Esophagus squamous epithelium (tissue), 5 donors: ENCODE results near the gene LAG3. TPM values are rescaled to one million over a fixed set of nuclear protein-coding genes. Genes with fewer than 3 reads are reported as not detected.

Experiments used
- DNase-seq: peaks from one replicate; lab custom pipeline; 2025; lab: John Stamatoyannopoulos, UW
- H3K27ac ChIP-seq, 4 donors: fragments of 200-600 bp; sonication (generic); one replicate each; pipeline ENCODE4 v1.5.1; 2016 to 2019; ENCODE audit warnings: mild to moderate bottlenecking in 1 of 4
- H3K27me3 ChIP-seq, 4 donors: fragments of 200-600 bp; sonication (generic); 1 replicate in 3 of 4; 2 replicates in 1 of 4; pipeline versions ENCODE4 v1.5.1 to v1.6.0; 2017 to 2021; ENCODE audit warnings: antibody characterized with exemption in 1 of 4
- H3K36me3 ChIP-seq, 3 donors: fragments of 200-600 bp; sonication (generic); one replicate each; pipeline ENCODE4 v1.5.1; 2016 to 2019
- H3K4me1 ChIP-seq, 3 donors: fragments of 200-600 bp; sonication (generic); one replicate each; pipeline ENCODE4 v1.5.1; 2017 to 2019
- H3K4me3 ChIP-seq, 4 donors: fragments of 200-600 bp; sonication (generic); 1 replicate in 3 of 4; 2 replicates in 1 of 4; pipeline ENCODE4 v1.5.1; 2016 to 2019; ENCODE audit warnings: mild to moderate bottlenecking in 2 of 4, moderate library complexity in 1 of 4
- H3K9me3 ChIP-seq, 3 donors: fragments of 200-600 bp; sonication (generic); one replicate each; pipeline ENCODE4 v1.5.1; 2016 to 2019
- CTCF ChIP-seq, 6 experiments: fragments of 450-650 bp in 4 of 6; fragments of 200-600 bp in 2 of 6; sonication (generic) in 2 of 6; IDR thresholded peaks; one replicate each; pipeline ENCODE4 v1.5.1; 2016 to 2019; ENCODE audit warnings: antibody characterized with exemption in 6 of 6, mild to moderate bottlenecking in 4 of 6, moderate library complexity in 4 of 6
- POLR2A ChIP-seq, 4 donors: fragments of 450-650 bp; IDR thresholded peaks; one replicate each; pipeline ENCODE4 v1.6.1; 2017; ENCODE audit warnings: antibody characterized with exemption in 4 of 4, mild to moderate bottlenecking in 4 of 4, moderate library complexity in 3 of 4
- WGBS, 2 donors: methylation state at CpG; one replicate each; pipeline ENCODE4 v1.1.5; 2018; 5-methylcytosine and 5-hydroxymethylcytosine counted together
- intact Hi-C: fragments of 100-400 bp; cut with DNase I; formaldehyde crosslinking; loops from one replicate; pipeline ENCODE4 v1.15.0; 2022
- total RNA-seq, 4 donors: library from RNA; depleted of rRNA; stranded (reverse); fragments of >200 nt; gene quantifications; one replicate each; pipeline ENCODE4 v1.1.0, GENCODE V29; 2016
- donor health status: DM: yes; HTN: yes; CAD: no.

Gene LAG3
- total RNA-seq, 4 donors from 2014 or later: 0.35 to 0.76 (median 0.50) TPM; not detected in 1

DNA sequence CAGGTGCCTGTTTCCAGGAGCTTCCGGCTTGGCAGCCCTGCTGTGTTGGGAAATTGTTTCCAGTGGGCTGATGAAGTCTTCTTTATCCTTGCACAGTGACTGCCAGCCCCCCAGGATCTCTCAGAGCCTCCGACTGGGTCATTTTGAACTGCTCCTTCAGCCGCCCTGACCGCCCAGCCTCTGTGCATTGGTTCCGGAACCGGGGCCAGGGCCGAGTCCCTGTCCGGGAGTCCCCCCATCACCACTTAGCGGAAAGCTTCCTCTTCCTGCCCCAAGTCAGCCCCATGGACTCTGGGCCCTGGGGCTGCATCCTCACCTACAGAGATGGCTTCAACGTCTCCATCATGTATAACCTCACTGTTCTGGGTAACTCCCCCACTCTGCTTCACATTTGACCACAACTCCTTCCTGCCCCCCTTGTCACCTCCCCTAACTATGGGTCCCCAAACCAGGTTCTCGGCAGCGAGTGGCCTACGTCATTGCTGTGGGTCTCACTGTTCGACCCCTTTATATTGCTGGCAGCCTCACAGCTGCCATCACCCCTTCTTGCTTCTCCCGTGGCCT lies 2.3 kb downstream of the LAG3 start:
- WGBS, 2 donors: 78 to 81% methylated on average over 11 to 15 of the region's 15 CpGs
- Histone ChIP-seq H3K27ac (peak overlapping the region in 3 of 4 donors; percentile 30 to 99 (median 52)), H3K9me3 (no peaks in the 10 kb centered on the region), H3K27me3 (peaks cover 0 to 13% (median 0%) of the 10 kb centered on the region in 4 donors), H3K36me3 (peaks cover 4 to 20% (median 4%) of the 10 kb centered on the region in 3 donors), H3K4me1 (peaks cover 31 to 64% (median 32%) of the 10 kb centered on the region in 3 donors), H3K4me3 (peak overlapping the region in 1 of 4 donors; percentile 45)
- no peak for TF ChIP-seq POLR2A (IDR thresholded peaks at IDR 0.05)
- TF ChIP-seq CTCF (IDR thresholded peaks at IDR 0.05): no peak
- no peak for DNase-seq
- intact Hi-C loops: no loop called here

DNA sequence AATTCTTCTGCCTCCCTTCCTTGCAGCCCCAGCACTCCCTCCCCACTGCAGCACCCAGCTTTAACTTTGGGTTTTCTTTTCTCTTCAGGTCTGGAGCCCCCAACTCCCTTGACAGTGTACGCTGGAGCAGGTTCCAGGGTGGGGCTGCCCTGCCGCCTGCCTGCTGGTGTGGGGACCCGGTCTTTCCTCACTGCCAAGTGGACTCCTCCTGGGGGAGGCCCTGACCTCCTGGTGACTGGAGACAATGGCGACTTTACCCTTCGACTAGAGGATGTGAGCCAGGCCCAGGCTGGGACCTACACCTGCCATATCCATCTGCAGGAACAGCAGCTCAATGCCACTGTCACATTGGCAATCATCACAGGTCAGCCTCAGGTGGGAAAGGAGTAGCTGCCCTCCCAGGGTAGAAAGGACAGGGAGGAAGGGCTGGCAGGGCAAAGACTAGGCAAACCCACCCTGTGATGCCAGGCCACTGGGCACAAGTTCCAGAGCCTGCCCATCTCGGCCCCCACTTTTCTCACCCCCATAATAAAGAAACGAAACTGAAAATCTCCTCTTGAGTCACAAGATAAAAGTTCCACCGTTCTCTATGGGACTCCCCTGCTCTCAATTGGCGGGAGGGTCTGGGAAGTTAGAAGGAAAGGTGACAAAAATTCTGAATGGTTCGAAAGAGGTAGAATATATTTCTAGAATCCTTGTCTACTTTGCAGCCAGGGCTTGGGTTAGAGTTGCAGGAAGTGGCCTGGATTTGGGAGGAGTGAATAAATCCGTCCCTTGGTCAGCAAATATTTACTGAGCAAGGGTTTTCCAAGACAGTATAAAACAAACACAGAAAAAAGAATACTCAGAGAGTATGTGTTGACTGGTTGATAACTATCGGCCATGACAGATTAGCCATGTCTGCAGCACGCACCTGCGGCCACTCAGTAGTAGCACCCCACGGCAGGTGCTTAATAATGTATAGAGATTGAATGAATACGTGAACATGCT lies 3.2 kb downstream of the LAG3 start:
- H3K4me3 ChIP-seq: no peak overlapping the region
- WGBS, 2 donors: 73 to 82% methylated on average over 10 to 16 of the region's 16 CpGs

DNA sequence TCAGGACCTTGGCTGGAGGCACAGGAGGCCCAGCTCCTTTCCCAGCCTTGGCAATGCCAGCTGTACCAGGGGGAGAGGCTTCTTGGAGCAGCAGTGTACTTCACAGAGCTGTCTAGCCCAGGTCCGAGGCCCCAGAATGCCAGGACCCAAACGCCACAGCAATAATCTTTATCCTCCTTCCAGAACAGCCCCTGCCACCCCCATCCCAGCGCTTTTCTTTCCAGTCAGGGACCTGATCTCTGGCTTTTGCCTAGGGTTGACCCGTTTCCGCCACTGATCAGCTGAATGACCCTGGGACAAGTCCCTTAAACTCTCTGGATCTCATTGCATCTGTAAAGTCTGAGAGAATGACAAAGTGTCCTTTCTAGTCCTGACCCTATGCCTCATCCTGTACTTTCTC lies 5.1 kb downstream of the LAG3 start:
- Histone ChIP-seq H3K4me3 (no peak overlapping the region), H3K27me3 (peaks cover 0 to 13% (median 0%) of the 10 kb centered on the region in 4 donors), H3K4me1 (peaks cover 13 to 38% (median 17%) of the 10 kb centered on the region in 3 donors), H3K9me3 (no peaks in the 10 kb centered on the region), H3K27ac (peak overlapping the region in 2 of 4 donors; percentile 67 to 80), H3K36me3 (no peaks in the 10 kb centered on the region)
- WGBS, 2 donors: 89 to 90% methylated on average over 4 to 5 of the region's 5 CpGs
- no peak for DNase-seq
- intact Hi-C loops: no loop called here
- TF ChIP-seq POLR2A (IDR thresholded peaks at IDR 0.05): no peak
- no peak for TF ChIP-seq CTCF (IDR thresholded peaks at IDR 0.05)

More for the DNA sequence above, 3.2 kb downstream of the LAG3 start:
- peaks cover 0 to 13% (median 0%) of the 10 kb centered on the region in 4 donors for H3K27me3 ChIP-seq
- H3K36me3 ChIP-seq: peaks cover 0 to 11% (median 2%) of the 10 kb centered on the region in 3 donors
- H3K4me1 ChIP-seq: peaks cover 25 to 57% (median 31%) of the 10 kb centered on the region in 3 donors
- no peak for DNase-seq
- H3K27ac ChIP-seq: peak overlapping the region in 1 of 4 donors; percentile 99
- no peak for TF ChIP-seq CTCF (IDR thresholded peaks at IDR 0.05)
- TF ChIP-seq POLR2A (IDR thresholded peaks at IDR 0.05): no peak
- H3K9me3 ChIP-seq: no peaks in the 10 kb centered on the region
- intact Hi-C loops: no loop called here

GRCh38 chr12:6778217-6778573 lies 5.9 kb downstream of the LAG3 start:
- Histone ChIP-seq H3K27ac (peak overlapping the region; percentile 44 to 80 (median 73)), H3K9me3 (no peaks in the 10 kb centered on the region), H3K27me3 (peaks cover 0 to 9% (median 0%) of the 10 kb centered on the region in 4 donors), H3K4me1 (peaks cover 11 to 32% (median 17%) of the 10 kb centered on the region in 3 donors), H3K4me3 (peak overlapping the region; percentile 21 to 65 (median 46)), H3K36me3 (no peaks in the 10 kb centered on the region)
- WGBS, 2 donors: 11 to 37% methylated on average over 5 to 11 of the region's 14 CpGs
- intact Hi-C loops: no loop called here
- DNase-seq: no peak
- TF ChIP-seq CTCF (IDR thresholded peaks at IDR 0.05) (no peak), POLR2A (IDR thresholded peaks at IDR 0.05) (no peak)
